NCI-H510A (cell line): ENCODE data around the gene ERC2.

Source experiments
- DNase-seq: peaks from one replicate; lab custom pipeline; 2025; lab: John Stamatoyannopoulos, UW

The ERC2 gene

DNA sequence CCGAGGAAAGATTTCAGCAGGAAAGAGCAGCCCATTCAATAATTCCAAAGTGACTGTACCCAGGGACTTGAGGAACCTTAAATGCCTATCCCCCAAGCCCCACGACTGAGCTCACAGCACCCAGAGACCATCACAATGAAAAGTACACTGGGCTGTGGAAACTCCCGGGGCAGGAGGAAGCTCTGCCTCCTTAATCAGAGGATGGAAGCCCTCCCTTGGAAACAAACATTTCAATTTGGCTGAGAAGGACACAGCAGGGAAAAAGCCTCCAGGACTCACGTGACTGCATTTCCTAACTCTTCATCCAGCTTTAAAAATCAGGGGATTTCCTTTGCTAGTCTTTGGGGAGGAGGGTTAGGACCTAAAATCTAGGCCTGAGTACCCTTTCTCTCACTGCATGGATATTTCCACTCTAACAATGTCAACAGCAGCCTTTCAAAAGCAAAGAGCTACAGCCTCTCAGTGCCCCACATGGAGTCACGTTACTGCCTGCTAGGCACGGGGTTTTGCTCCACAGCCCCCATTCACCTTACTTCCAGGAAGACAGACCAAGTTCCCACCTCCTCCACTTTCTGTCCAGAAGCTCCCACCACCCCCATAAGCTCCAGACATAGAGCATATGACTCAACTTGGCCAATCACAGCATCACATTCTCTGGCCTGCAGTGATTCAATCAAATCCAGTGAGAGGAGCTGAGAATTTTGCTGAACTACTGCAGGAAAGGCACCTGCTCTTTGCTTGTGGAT, 912.2 kb downstream of the ERC2 start:
- DNase-seq = no peak

DNA sequence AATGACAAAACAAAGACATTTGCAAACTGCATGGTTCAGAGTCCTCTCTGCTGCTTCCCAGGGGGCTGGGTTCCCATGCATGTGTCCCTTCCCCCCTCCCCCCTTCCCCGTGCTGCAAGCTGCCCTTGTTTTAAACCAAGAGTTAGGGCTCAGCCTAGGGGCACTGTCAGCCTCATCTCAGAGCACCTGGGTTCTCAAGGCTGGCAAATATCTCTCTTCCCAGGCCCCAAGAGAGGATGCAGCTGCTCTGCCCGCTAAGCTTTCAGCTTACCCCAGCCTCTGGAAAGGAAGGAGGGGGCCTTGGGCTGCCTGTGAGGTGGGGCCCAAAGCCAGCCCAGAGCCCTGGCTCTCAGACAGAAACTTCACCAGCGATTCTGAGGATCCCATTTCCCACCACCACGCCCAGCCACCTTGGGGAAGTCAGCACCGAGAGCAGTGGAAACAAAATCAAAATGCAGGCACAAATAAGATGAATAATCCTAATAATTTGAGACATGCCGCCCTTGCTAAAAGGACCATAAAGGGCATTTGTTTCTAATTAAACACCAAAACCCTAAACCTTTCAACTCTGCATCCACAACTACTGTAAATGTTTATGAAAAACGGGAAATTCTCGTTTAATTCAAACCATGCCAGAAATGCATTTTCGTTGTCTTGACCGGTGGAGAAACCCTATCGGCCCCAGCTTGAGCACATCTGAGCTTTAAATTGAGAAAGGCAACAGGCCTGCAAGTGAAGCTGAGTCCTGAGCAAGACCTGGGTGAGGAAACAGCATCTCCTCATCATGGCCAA, 913.4 kb downstream of the ERC2 start:
- DNase-seq = no peak

DNA sequence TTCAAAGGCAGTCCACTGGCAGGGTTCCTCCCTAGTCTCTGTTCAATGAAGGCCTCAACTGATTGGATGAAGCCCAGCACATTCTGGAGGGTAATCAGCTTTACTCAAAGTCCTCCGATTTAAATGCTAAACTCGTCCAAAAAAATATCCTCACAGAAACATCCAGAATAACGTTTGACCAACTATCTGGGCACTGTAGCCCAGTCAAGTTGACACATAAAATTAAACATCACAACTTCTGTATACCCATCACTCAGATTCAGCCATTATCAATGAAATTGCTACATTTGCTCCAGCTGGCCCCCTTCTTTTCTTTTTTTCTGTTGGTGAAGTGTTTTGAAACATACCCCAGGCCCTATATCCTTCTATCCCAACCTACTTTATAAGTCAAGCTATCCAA, 916.6 kb downstream of the ERC2 start:
- no peak for DNase-seq

DNA sequence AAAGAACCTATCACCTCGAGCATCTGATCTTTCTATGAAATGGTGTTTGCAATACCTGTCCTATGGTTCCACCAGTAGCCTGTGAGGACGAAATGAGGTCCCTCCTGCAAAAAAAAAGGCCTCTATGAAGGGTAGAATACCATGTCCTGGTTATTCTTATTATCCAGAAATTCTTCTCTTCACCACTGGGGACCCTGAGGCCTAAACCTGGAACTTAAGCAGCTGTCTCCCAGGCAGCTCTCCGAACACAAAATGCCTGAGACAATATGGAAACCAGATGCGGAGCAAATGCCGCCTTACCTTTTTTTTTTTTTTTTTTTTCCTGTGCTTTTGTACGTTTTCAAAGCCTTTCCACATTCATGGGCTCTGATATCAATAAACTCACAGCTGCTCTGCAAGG, 919.1 kb downstream of the ERC2 start:
- no peak for DNase-seq

DNA sequence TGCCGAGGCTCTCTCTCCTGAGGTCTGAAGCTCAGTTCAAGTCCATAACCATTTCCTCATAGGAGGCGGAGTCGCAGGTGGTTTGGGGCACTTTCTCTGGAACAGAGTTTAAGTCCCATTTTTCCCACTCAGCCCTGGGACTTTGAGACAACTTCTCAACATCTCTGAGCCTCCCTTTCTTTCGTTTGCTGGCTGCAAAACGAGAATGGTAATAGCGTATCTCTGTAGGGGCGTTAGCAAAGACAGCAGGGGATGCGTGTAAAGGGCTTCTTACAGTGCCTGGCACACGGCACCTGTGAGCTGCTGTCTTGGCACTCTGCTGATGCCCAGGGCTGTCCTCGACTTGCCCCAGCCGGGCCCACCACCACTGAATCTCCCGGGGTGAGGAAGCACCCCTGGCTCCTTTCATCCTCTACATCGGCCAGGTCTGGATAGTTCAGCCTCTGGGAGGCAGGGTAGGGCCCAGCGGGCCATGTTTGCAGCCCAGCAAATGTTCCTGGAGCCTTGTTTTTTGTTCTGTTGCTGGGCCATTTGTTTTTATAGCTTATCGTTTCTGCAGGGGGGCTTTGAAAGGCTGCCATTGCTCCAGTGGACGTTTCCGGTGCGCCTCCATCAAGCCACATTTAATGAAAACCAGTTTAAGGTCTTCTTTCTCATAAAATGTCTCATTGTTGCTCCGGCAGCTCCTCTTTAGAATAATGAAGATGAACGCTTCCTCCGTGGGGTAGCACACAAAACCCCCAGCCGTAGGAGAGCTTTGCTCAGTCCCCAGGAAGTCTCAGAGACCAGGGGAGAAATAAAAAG, 921.2 kb downstream of the ERC2 start:
- no peak for DNase-seq

DNA sequence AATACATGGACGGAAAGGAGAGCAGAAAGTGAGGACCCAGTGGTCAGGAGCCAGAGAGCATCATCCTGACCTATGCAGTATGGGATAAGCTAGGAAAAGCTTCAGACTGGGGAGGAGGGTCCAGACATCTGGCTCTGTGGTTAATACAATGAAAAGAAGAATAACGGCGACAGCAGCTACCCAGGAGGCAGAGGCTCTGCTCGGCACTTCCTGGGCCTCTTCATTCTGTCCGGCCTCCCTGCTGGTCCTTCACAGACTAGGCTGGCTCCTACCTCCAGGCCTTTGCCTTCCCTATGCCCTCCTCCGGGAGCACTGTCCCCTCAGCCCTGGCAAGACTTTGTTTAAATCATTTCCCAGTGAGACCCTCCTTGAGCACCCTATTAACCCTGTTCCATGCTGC, 922.3 kb downstream of the ERC2 start:
- no peak for DNase-seq

DNA sequence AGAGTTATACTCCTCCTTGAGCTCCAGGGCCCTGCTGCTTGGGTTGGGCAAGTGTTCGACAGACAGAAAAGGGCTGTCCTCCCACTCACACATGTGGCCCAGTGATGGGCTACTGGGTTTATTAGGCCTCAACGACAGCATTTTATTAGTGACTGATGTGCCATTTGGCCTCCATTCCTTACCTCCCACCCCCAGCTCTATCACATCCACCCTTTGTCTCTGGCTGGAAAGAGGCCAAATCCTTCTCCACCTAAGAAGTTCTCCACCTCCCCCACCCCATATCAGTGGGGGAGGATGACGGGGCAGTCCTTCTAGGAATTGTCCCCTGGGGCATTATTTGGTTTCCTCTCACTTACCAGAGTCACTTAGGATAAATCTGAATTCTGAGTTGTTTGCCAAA, 924.0 kb downstream of the ERC2 start:
- DNase-seq = no peak

DNA sequence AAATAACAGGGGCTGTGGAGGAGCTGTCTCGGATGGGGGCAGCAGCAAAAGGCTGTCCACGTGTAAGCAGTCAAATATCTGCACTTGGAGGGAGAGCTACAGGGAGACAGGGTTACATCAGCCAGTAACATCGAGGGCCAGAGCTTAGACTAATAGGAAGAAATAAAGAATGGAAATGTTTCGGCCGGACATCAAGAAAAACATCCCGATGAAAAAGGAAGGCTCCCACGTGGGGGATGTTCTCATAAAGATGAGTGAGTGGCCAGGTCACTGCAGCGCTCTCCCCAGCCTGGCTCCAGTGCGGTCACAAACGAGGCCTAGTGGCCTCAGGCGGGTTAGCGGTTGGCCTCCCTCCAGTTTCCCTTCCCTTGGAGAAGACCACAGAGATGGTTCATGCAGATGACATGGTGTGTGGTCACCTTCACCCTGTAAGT, 925.1 kb downstream of the ERC2 start:
- no peak for DNase-seq

DNA sequence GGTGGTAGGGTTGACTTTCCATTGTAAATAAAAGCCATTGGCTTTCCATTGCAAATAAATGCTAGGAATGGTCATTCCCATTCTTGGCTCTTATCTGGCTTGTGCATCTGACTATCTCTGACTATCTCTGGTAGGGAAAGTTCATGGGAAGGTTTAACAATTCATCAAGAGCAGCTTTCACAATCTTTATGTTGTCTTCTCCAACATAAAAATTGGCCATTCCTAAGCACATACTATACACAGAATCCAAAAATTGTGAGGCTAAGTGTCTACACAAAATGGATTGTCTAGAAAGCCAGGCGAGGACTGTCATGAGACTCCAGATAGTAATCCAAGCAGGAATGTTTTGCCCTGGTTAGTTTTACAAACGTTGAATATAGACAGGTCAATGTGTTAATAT, 926.8 kb downstream of the ERC2 start:
- DNase-seq = no peak

DNA sequence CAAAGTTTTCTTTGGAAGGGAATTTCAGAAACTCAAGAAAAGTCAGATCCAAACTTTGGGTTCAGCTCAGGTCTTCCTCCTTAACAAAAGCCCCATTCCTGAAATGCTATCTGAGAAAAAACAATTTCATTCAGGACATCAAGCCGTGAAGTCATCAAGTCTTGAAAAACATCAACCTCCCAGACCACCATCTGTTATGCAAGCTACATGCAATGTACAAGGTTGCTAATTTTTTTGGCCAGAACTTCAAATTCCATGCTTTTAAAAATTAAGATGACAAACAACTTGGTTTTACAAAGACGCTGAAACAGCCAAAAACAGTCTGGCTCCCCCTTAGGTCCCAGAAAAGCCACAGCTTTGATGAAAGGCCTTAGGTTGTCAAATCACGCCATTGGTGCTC, 927.3 kb downstream of the ERC2 start:
- no peak for DNase-seq

DNA sequence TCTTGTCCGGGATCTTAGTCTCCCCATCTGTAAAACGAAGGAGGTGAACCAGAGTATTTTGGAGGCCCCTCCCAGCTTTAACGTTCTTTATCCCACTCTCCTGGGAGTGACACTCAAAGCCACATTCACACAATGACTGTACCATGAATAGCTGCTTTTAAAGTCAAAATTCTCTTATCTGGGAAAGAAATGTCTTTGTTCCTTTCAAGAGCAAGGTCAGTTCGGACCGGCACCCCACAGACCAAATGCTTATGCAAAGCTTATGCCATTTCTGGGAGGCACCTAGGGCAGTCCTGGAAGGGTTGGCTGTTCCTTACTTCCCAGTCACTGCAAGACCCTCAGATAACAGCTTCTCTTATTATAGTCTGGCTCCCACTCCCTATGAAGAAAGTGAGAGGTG, 927.7 kb downstream of the ERC2 start:
- DNase-seq = no peak

DNA sequence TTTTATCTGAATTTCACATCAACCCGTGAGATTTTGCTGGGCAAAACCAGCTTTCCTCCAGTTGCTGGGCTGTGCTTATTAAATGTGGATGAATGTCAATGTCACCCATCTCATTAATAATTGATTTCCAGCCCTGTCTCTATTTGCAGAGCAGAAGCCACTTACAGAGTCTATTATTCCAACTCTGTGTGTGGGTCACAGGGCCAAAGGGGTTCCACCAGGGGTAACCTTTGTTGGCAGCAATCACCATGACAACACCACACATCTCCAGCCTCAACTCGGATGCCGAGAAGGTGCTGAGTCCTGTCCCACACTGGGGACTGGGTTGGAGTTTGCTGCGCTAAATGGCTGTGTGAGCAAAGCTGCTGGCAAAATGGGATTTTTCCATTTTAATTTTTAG, 930.1 kb downstream of the ERC2 start:
- no peak for DNase-seq

DNA sequence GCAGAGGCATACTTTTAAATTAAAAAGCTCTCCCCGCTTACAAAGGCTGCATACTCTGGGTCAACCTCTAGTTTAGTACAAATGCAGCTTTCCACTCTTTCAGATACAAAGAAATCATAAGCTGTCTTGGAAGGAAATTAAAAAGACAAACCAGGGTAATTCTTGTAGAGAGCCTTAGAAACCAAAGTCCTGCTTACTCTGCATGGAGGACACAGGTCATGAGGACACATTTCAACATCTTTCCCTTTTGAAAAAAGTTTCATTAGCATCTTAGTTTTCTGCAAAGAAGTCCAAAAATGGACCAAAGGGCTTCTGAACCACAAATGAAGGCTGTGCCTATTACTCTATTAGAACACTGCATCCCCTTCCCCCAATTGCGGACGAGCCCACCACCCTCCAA, 930.7 kb downstream of the ERC2 start:
- DNase-seq = no peak

DNA sequence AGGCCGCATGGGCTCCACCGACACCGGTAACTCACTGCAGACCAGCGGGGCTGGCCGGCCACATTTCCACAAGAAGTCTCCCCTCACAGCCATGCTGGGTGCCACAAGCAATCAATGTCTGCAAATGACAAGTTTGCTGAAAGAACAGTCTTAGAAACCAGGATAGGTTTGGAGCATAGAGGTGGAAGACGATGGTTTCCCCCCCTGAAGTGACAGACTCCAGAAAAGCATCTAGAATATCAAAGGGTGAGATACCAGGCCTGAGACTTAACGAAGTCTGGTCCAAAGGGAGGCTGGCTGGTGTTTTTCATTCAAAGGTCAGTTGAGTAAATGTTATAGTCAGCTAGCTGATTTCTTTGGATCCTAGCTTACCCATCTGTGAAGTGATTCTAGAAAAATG, 931.1 kb downstream of the ERC2 start:
- no peak for DNase-seq

DNA sequence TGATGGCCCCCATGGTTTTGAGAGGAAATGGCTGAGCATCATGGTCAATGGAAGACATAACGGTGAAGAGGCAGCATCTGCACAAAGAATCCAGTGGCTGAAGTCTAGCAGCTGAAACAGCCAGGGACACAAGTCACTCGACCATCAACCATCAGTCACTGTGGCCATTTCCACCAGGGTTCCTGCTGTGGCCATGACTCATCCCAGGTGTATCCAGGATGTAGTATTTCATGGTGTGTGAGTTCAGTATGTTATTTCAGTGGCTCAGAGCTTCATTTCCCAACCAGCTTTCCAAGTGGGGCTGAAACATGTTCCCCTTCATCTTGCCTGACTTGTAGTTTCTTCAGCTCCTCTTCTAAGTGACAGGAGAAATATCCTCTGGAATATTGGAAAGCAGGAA, 933.4 kb downstream of the ERC2 start:
- no peak for DNase-seq

DNA sequence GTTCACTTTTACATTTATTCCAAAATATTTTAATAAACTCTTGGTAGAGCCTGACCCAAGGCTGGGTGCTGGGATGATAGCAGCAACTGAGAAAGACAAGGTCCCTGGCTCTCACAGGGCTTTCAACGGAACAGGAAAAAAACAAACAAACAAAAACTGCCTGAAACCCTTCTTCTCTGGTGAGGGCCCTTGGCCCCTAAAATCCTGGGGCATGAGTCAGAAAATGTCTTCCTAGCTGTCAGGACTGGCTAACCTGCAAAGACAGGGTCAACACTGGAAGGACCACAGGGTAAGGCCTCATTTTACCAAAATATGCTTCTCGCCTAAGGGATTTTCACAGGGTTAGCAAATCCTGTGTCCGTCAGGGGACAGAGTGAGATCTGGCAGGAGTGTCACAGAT, 935.5 kb downstream of the ERC2 start:
- DNase-seq = no peak

DNA sequence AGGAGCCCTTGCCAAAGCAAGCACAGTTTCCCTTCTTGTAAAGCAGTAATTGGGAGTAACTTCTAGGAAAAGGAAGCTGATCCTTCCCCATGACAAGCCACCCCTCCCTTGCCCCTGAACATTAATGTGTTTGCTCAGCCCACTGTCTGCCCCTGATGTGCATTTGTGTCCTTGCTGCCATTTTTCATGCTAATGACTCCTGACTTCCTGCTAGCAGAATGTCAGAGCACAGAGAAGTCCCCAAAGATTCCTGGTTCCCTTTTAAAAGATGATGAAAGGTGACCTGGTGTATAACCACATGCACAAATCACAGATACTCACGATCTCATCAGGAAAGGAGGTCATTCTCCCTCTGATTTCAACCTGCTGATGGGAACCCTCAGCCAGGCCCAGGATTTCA, 936.9 kb downstream of the ERC2 start:
- DNase-seq = no peak

DNA sequence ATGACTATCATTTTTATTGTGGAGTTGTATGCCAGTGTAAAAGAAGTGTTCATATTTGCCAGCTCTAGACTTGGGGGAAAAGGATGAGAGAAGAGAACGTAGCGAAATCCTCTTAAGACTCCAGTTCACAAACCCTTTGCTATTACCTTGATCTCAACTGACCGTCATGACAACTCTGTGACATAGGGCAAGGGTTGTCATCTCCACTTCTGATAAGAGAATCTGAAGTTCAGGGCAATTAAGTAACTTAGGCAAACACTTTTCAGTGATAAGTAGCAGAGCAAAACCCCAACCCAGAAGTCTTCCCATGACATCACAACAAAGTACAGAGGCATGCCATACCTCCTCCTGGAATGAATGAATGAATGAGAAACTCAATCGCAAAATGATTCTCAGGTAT, 940.9 kb downstream of the ERC2 start:
- DNase-seq = no peak

DNA sequence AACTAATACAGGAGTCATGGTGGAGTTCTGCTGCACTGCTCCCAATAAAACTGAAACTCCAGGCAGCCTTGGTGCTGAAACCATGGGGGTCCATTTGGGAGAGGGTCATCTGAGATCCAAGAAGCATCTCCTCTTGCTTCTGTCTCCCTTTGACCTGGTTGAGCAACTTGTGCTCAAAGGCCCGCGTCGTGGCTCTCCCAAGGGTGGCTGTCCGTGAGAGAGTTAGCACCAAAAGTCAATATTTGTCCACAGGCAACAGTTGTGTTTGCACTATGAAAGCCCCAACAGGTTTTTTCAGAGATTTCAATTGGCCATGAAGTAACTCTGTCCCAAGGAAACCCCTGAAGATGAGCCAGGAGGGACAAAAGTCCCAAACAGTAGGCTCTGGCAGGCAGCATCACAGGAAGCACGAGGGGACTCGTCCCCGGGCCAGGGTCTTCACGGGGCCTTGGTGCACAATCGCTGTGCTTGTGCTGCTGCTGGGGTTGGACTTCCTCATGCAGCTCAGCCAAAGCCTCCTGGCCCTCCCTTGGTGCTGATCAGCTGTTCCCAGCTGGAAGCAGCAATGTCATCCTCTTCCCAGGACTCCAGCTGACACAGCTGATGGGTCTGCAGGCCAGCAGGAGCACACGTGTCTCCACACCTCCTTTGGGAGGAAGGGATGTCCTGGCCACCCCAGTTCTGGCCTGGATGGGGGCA, 941.8 kb downstream of the ERC2 start:
- peak; percentile 1 for DNase-seq

DNA sequence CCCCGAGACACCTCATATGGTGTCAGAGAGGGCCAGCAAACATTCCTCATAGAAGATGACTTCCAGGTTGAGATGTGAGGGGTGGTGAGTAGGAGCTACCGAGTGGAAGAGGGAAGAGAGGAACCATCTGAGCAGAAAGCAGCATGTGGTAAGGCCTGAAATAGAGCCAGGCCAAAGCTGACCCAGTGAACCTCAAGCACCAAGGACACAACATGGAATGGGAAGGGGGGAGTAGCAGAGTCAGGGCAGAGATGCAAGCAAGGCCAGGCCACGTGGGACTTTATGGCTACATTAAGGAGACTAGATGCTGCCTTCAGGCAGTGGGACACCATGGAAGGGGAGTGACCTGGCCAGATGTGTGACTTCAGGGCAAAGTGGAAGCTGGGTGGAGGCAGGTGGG, 942.8 kb downstream of the ERC2 start:
- DNase-seq = no peak

DNA sequence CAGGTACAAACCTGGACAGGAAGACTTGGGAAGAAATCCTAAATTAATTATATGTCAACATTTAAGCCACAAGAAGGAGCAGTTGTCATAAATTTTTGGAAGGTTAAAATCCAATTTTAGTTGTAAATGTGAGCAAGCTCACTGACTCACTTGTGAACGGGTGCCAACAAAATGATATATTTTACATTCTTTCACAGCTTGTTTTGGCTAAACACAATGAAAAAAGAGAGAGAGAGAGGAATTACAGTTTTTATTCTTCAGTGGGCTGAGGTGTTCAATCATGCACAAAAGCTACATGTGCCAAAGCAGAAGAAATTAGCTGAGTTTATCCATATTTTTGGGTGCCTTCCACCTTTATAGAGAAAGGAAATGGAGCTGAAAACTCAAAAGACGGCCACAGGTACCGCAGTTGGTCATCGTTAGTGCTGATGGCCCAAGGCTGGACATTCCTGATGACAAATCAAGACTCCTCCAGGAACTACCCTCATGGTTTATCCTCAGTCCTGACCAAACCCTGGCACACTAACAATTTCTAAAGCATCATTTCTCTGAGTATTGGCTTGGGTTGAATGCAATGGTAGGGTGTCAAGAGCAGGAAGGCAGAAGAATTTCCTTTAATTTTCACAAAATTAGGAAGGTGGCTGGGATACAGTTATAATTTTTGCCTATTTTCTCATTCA, 943.6 kb downstream of the ERC2 start:
- DNase-seq = no peak

DNA sequence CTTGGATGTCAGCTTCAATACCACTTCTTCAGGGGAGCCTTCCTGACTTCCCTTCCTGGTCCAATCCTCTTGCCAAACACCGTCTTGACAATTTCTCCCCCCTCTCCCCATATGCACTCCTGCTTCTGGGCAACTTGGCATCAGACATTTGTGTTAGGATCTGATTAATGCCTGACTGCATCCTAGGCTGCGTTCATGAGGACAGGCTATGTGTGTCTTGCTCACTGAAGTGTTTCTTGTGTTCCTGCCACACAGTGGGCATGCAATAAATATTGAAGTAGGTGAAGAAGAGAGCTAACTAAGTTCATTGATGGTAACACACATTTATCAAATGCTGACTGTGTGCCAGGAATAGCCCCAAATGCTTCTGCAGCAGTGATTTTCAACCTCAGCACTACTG, 944.8 kb downstream of the ERC2 start:
- no peak for DNase-seq
